Subcutaneous abdominal adipose tissue (tissue), 5 donors: ENCODE measurements around the gene LCLAT1.

Experiments used
- H3K27ac ChIP-seq: one replicate; pipeline ENCODE4 v1.7.0; 2013; ENCODE audit warnings: low read depth, mild to moderate bottlenecking, inconsistent platforms, low read length, moderate library complexity
- H3K27me3 ChIP-seq, 5 donors: one replicate each; pipeline ENCODE4 v1.7.0; 2013; ENCODE audit warnings: low read length in 5 of 5, inconsistent platforms in 1 of 5; ENCODE audit not compliant: control insufficient read depth in 5 of 5, insufficient read depth in 4 of 5
- H3K36me3 ChIP-seq, 5 donors: one replicate each; pipeline ENCODE4 v1.7.0; 2013; ENCODE audit warnings: low read length in 5 of 5; ENCODE audit not compliant: control insufficient read depth in 5 of 5, insufficient read depth in 5 of 5
- H3K4me1 ChIP-seq, 5 donors: one replicate each; pipeline ENCODE4 v1.7.0; 2013; ENCODE audit warnings: low read length in 5 of 5, mild to moderate bottlenecking in 3 of 5, moderate library complexity in 1 of 5; ENCODE audit not compliant: control insufficient read depth in 5 of 5, insufficient read depth in 5 of 5
- H3K4me3 ChIP-seq, 5 donors: one replicate each; pipeline ENCODE4 v1.7.0; 2013; ENCODE audit warnings: low read length in 5 of 5, low read depth in 1 of 5
- H3K9ac ChIP-seq, 5 donors: one replicate each; pipeline ENCODE4 v1.7.0; 2013; ENCODE audit warnings: low read length in 5 of 5, mild to moderate bottlenecking in 4 of 5, moderate library complexity in 3 of 5
- H3K9me3 ChIP-seq, 5 donors: one replicate each; pipeline ENCODE4 v1.7.0; 2013; ENCODE audit warnings: low read length in 5 of 5; ENCODE audit not compliant: control insufficient read depth in 5 of 5
- donor health status: healthy.
- donor health status: healthy.
- donor health status: healthy.
- donor health status: healthy.
- donor health status: healthy.

Gene LCLAT1

DNA sequence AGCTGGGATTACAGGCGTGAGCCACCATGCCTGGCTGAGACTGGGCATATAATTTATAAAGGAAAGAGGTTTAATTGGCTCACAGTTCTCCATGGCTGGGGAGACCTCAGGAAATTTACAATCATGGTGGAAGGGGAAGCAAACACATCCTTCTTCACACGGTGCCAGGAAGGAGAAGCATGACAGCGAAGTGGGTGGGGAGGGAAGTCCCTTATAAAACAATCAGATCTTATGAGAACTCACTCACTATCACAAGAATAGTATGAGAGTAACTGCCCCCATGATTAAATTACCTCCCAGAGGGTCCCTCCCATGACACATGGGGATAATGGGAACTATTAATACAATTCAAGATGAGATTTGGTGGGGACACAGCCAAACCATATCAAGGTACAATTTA, 7.8 kb upstream of the LCLAT1 start:
- no peaks in the 10 kb centered on the region for H3K9me3 ChIP-seq
- H3K27me3 ChIP-seq, result peaks cover 0 to 2% (median 0%) of the 10 kb centered on the region in 5 donors
- H3K4me3 ChIP-seq, result no peak overlapping the region
- H3K9ac ChIP-seq, result no peak overlapping the region
- no peak overlapping the region for H3K27ac ChIP-seq
- no peaks in the 10 kb centered on the region for H3K36me3 ChIP-seq
- peaks cover 0 to 22% (median 7%) of the 10 kb centered on the region in 5 donors for H3K4me1 ChIP-seq

GRCh38 chr2:30439879-30440278, 7.2 kb upstream of the LCLAT1 start:
- Histone ChIP-seq H3K9me3 (no peaks in the 10 kb centered on the region), H3K36me3 (no peaks in the 10 kb centered on the region), H3K27me3 (peaks cover 0 to 2% (median 0%) of the 10 kb centered on the region in 5 donors), H3K9ac (no peak overlapping the region), H3K27ac (no peak overlapping the region), H3K4me1 (peaks cover 0 to 22% (median 12%) of the 10 kb centered on the region in 5 donors), H3K4me3 (no peak overlapping the region)

DNA sequence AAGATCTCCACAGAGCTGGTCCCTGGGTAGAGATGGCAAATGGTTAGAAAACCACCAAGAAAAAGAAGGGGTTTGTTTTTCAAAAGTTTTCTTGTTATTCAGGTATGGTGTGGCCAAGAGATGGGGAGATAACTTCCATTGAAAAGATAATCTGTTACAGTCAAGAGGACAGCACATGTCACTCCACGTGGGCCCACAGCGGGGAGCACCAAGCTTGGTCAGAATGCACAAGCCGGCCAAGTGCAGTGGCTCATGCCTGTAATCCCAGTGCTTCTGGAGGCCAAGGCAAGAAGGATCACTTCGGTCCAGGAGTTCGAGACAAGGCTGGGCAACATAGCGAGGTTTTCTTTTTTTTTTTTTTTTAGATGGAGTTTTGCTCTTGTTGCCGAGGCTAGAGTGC, 6.0 kb upstream of the LCLAT1 start:
- Histone ChIP-seq H3K9ac (no peak overlapping the region), H3K36me3 (no peaks in the 10 kb centered on the region), H3K27me3 (peaks cover 0 to 2% (median 0%) of the 10 kb centered on the region in 5 donors), H3K4me1 (peaks cover 0 to 23% (median 19%) of the 10 kb centered on the region in 5 donors), H3K27ac (no peak overlapping the region), H3K4me3 (no peak overlapping the region), H3K9me3 (no peaks in the 10 kb centered on the region)

DNA sequence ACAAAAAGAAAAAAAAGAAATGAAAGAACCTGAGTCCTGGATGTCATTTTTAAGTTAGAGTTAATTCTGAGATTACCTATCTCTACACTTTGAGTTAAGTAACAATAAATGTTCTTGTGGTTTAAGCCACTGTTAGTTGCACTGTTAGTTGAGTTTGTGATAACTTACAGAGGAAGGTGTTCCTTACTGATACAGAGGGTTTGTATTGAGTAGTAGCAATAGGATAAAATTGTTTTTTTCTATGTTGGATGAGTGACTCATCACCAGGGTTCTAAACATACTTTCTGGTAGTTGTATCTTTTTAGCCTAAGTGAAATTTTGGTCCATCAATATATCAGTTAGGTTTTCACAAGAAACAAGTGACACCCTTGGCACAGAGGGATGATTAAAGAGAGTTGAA, 4.0 kb upstream of the LCLAT1 start:
- peaks cover 6 to 43% (median 19%) of the 10 kb centered on the region in 5 donors for H3K4me1 ChIP-seq
- no peaks in the 10 kb centered on the region for H3K36me3 ChIP-seq
- H3K4me3 ChIP-seq, result no peak overlapping the region
- no peaks in the 10 kb centered on the region for H3K9me3 ChIP-seq
- no peak overlapping the region for H3K27ac ChIP-seq
- peaks cover 0 to 2% (median 0%) of the 10 kb centered on the region in 5 donors for H3K27me3 ChIP-seq
- no peak overlapping the region for H3K9ac ChIP-seq

DNA sequence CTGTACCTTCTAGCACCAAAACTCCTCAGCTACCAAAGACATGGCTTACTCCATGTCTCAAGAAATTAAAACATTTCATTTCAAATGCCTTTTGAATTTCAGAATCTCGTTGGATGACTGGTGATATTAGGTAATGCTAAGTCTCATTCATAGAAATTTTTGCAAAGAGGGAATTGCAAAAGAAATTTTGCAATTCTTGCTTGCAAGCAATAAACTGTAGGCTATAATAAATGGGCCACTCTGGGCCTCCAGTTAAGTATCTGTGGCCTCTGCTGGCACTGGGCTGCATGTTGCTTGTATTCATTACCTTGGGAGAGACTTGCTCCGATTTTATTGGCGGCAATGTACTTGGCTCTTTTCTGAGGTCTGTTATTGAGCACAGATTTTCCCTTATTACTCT, 2.8 kb upstream of the LCLAT1 start:
- peak overlapping the region; percentile 83 for H3K27ac ChIP-seq
- H3K36me3 ChIP-seq, result no peaks in the 10 kb centered on the region

DNA sequence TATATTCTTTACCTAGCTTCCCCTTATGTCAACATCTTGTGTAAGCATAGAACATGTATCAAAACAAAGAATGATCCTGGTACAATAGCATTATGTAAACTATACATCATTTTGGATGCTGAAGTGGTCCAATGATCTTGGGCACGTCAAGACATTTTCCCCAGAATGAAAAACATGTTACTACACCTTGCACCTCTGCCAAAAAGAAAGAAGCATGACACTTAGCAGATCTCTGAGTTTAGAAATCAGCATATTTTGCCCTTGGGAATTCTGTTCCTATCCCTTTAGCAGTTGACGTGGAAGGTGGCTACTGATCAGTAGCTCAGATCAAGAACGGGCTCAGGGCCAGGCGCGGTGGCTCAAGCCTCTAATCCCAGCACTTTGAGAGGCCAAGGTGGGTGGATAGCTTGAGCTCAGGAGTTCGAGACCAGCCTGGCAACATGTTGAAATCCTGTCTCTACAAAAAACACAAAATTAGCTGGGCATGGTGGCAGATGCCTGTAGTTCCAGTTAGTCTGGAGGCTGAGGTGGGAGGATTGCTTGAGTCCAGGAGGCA, 1.7 kb upstream of the LCLAT1 start:
- Histone ChIP-seq H3K27ac (peak overlapping the region; percentile 83), H3K4me1 (peaks cover 6 to 43% (median 20%) of the 10 kb centered on the region in 5 donors), H3K36me3 (no peaks in the 10 kb centered on the region), H3K27me3 (peaks cover 0 to 2% (median 0%) of the 10 kb centered on the region in 5 donors), H3K4me3 (no peak overlapping the region), H3K9ac (no peak overlapping the region), H3K9me3 (no peaks in the 10 kb centered on the region)

More for the DNA sequence above, 2.8 kb upstream of the LCLAT1 start:
- Histone ChIP-seq H3K4me1 (peaks cover 6 to 43% (median 20%) of the 10 kb centered on the region in 5 donors), H3K9ac (no peak overlapping the region), H3K27me3 (peaks cover 0 to 2% (median 0%) of the 10 kb centered on the region in 5 donors), H3K4me3 (no peak overlapping the region), H3K9me3 (no peaks in the 10 kb centered on the region)

GRCh38 chr2:30446602-30447148, 371 bp upstream of the LCLAT1 start:
- H3K9ac ChIP-seq, result peak overlapping the region; percentile 11 to 87 (median 78)
- H3K4me3 ChIP-seq, result peak overlapping the region; percentile 64 to 91 (median 85)

DNA sequence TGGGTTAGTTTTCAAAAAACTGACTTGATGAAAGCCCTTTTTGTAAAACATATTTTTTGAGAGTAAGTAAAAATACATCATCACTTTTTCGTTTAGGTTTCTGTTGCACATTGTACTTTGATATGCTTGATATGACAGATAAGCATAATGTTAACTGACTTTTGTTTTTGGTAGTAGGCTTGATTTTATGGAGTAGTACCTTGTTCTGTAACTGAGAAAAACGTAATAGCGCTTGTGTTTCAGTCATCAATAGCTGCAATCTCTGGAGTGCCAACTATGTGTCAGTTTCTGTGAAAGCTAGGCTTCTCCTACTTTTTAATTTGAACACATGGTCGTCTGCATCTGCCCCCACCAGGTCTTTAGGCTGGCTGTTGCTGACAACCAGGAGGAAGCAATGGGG, 1.3 kb downstream of the LCLAT1 start:
- Histone ChIP-seq H3K4me3 (peak overlapping the region in 2 of 5 donors; percentile 82 to 85), H3K27me3 (no peaks in the 10 kb centered on the region), H3K9ac (peak overlapping the region in 1 of 5 donors; percentile 35), H3K36me3 (no peaks in the 10 kb centered on the region), H3K27ac (no peak overlapping the region), H3K9me3 (no peaks in the 10 kb centered on the region), H3K4me1 (peaks cover 6 to 43% (median 20%) of the 10 kb centered on the region in 5 donors)

More at GRCh38 chr2:30446602-30447148, 371 bp upstream of the LCLAT1 start:
- peaks cover 6 to 43% (median 20%) of the 10 kb centered on the region in 5 donors for H3K4me1 ChIP-seq
- H3K36me3 ChIP-seq, result no peaks in the 10 kb centered on the region
- peak overlapping the region; percentile 57 for H3K27ac ChIP-seq
- H3K27me3 ChIP-seq, result no peaks in the 10 kb centered on the region
- H3K9me3 ChIP-seq, result no peaks in the 10 kb centered on the region

DNA sequence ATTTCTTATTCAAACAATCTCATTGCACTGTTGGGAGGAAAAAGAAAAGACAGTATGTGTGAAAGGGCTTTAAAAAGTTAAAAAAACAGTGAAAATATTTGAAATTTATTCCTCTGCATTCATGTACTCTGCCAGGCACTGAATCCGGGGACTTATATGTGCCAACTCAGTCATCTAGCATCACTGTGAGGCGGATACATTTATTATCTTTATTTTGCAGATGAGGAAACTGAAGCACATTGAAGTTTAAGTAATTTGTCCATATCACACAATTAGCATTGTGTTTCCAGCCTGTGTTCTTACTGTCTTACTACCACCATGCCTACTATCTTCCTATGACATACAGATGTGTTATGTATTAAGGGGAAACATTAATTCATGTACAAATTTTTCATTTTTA, 1.8 kb downstream of the LCLAT1 start:
- Histone ChIP-seq H3K27me3 (no peaks in the 10 kb centered on the region), H3K36me3 (no peaks in the 10 kb centered on the region), H3K27ac (no peak overlapping the region), H3K9ac (peak overlapping the region in 1 of 5 donors; percentile 35), H3K9me3 (no peaks in the 10 kb centered on the region), H3K4me1 (peaks cover 6 to 39% (median 20%) of the 10 kb centered on the region in 5 donors), H3K4me3 (no peak overlapping the region)

DNA sequence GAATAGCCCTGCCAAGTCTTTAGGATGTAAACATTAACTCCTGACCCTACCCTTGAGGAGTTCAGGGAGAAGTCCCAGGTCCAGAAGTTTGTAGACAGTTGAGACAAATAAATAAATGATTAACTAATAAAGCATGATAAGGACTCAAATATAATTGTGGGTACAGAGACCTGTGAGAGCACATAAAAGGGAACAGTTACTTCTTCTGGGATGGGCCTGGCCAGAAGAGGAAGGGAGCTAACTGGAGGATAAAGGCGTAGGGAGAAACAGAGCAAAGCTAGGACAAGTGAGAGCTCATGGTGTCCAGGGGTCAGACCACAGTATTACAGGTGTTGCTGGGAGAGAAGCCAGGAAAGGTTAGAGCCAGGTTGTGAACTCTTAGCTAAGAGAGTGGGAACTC, 3.0 kb downstream of the LCLAT1 start:
- Histone ChIP-seq H3K9me3 (no peaks in the 10 kb centered on the region), H3K27ac (no peak overlapping the region), H3K27me3 (no peaks in the 10 kb centered on the region), H3K4me3 (no peak overlapping the region), H3K9ac (no peak overlapping the region), H3K36me3 (no peaks in the 10 kb centered on the region), H3K4me1 (peaks cover 6 to 30% (median 16%) of the 10 kb centered on the region in 5 donors)
